ENCODE measurements around the gene TRAPPC4. TPM values are rescaled to one million over a fixed set of nuclear protein-coding genes. Genes with fewer than 3 reads are reported as not detected.
"Not testable (repeated sequence)": the region's sequence is repeated elsewhere in the genome, so short reads cannot be mapped to it uniquely, and the experiment has no call there.

Gene TRAPPC4
- 10 to 100 TPM; 65.0 to 78.5 (median 74.3) TPM for total RNA-seq
- 80.2 TPM for total RNA-seq (2013)
- total RNA-seq: 37.9 to 80.1 (median 49.6) reads per million in 29 experiments

DNA sequence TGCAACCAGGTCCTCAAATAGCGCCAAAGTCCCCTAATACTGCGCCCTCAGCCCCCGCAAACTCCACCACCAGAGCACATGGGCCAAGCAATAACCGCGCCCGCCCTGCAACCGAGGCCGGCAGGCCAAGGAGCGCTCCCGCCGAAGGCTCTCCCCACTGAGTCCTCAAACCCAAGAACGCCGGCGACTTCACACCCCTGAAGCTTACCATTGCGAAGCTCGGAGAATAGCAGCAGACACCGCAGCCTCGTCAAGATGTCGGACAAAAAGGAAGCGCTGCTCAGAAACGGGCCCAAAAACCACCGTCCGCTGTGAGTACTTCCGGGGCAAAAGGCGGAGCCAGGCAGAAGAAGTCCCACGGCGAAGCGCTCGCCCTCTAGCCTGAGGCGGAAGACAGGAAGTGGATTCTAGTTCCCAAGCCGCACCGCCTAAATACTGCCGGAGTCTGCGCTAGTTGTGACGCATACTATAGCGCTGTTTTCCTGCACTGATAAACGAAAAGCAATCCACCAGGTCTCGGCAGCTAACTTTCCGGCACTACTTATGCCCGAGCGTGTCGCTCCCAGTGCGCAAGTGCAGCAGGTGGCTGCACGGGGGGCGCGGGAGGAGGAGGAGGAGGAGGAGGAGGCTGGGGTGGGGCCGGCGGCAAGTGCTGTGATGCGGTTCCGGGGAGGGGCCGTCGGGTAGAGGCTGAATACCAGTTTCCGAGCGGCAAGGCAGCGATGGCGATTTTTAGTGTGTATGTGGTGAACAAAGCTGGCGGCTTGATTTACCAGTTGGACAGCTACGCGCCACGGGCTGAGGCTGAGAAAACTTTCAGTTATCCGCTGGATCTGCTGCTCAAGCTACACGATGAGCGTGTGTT is at the start of gene TRAPPC4, which contains the start of gene RPS25:
Gene TRAPPC4 (plus strand): TSS at position 693 of the 865 bp plus-strand sequence. CDS start 30 bp downstream, at position 723.
Gene RPS25 (minus strand): TSS at position 270 of the 865 bp plus-strand sequence. CDS start 59 bp downstream, at position 211.
- no peaks in the 10 kb centered on the region for H3K9me3 Mint-ChIP-seq
- Histone ChIP-seq H3K36me3 (ENCODE audit: control insufficient read depth in 2 of 2, extremely low read depth in 1 of 2, insufficient read depth in 1 of 2, low read length in 1 of 2) (peaks cover 0 to 62% of the 10 kb centered on the region in 2 donors), H3K27me3 (replicated peaks in 1 of 2; ENCODE audit: control insufficient read depth in 2 of 2, extremely low read depth in 1 of 2, insufficient read depth in 2 of 2, low read length in 1 of 2) (no peaks in the 10 kb centered on the region), H3K4me1 (ENCODE audit: control insufficient read depth in 1 of 2, extremely low read depth in 1 of 2, insufficient read depth in 2 of 2, low read length in 2 of 2) (peaks cover 15 to 45% of the 10 kb centered on the region in 2 experiments), H3K9me3 (no peaks in the 10 kb centered on the region), H3K27ac (ENCODE audit: low read length) (peak within 1 kb of the TSS; percentile 96), H3K4me3 (ENCODE audit: control insufficient read depth in 1 of 2, extremely low read depth in 1 of 2, low read length in 1 of 2) (peak within 1 kb of the TSS; percentile 95 to 98)
- DNase-seq (peak; percentile 84 to 99 (median 97)), ATAC-seq (replicated peaks in 1 of 4) (peak; percentile 88 to 92 (median 90))
- H3K27me3 Mint-ChIP-seq: no peaks in the 10 kb centered on the region
- under 1% methylated on average over 63 of the region's 63 CpGs for WGBS (ENCODE audit: insufficient coverage)
- H3K4me1 Mint-ChIP-seq: peaks cover 53 to 68% (median 64%) of the 10 kb centered on the region in 3 donors
- CTCF ChIA-PET: interaction anchor here in 1 of 2 donors (0.9 to 1.3 kb wide), 5 partner anchors 21 to 227 kb away, joined by 3 to 8 read pairs (median 3); partner anchors contain the start of genes CENATAC, DDX6, HINFP and VPS11
- peak within 1 kb of the TSS; percentile 96 to 99 (median 99) for H3K4me3 Mint-ChIP-seq
- H3K27ac Mint-ChIP-seq: peak within 1 kb of the TSS; percentile 100
- peaks cover 29% of the 10 kb centered on the region for H3K36me3 Mint-ChIP-seq
- POLR2A ChIA-PET: interaction anchor here (0.5 to 3.5 kb wide), 9 partner anchors 12 to 334 kb away, joined by 3 to 14 read pairs (median 3); partner anchors contain the start of genes CENATAC (in 1 of the 2), HMBS (in 1 of the 2), HYOU1 (in 1 of the 2) and SLC37A4 (in 1 of the 2)

DNA sequence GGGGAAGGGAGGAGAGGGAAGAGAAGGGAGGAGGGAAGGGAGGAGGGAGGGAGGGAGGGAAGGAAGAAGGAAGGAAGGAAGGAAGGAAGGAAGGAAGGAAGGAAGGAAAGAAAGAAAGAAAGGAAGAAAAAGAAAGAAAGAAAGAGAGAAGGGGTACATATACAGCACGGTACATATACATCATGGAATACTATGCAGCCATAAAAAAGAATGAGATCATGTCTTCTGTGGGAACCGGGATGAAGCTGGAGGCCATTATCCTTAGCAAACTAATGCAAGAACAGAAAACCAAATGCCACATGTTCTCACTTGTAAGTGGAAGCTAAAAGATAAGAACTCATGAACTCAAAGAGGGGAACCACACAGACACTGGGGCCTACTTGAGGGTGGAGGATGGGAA is 49.1 kb upstream of the TRAPPC4 start:
- peaks cover 0 to 19% of the 10 kb centered on the region in 2 experiments for H3K27me3 ChIP-seq (replicated peaks in 1 of 2; ENCODE audit: control insufficient read depth in 2 of 2, extremely low read depth in 1 of 2, insufficient read depth in 2 of 2, low read length in 1 of 2)
- H3K36me3 Mint-ChIP-seq; H3K27ac Mint-ChIP-seq; H3K4me3 Mint-ChIP-seq; ATAC-seq (replicated peaks in 1 of 4); POLR2A ChIA-PET; H3K4me3 ChIP-seq (ENCODE audit: control insufficient read depth in 1 of 2, extremely low read depth in 1 of 2, low read length in 1 of 2); H3K36me3 ChIP-seq (ENCODE audit: control insufficient read depth in 2 of 2, extremely low read depth in 1 of 2, insufficient read depth in 1 of 2, low read length in 1 of 2); H3K9me3 Mint-ChIP-seq; H3K27ac ChIP-seq (ENCODE audit: low read length); CTCF ChIA-PET; H3K9me3 ChIP-seq; H3K4me1 ChIP-seq (ENCODE audit: control insufficient read depth in 1 of 2, extremely low read depth in 1 of 2, insufficient read depth in 2 of 2, low read length in 2 of 2); DNase-seq; H3K4me1 Mint-ChIP-seq: not testable (repeated sequence)
- WGBS (ENCODE audit: insufficient coverage): no CpG with 5 or more reads among the region's 2 CpGs
- peaks cover 10 to 11% of the 10 kb centered on the region in 2 donors for H3K27me3 Mint-ChIP-seq

DNA sequence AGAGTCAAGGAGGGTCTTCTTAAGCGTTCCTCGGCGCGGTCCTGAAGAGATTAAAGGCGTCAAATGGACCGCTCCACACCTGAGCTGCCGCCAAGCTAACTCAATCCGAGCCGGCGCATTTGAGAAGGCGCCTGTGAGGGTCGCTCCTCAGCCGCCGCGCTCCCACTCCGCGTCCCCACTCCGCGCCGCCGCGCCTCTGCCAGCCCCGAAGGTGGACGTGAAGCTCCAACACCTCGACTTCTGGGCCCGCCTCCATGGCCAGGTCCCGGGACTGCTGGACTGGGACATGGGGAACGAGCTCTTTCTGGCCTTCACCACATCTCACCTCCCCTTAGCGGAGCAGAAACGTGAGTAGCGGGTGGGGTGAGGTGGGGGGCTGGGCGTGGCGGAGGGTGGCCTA is 46.9 kb upstream of the TRAPPC4 start, which contains the start of gene FOXR1:
Gene FOXR1 (plus strand): TSS at position 116 of the 400 bp plus-strand sequence. CDS start 171 bp downstream, at position 287.
- DNase-seq: no peak
- no peaks in the 10 kb centered on the region for H3K9me3 ChIP-seq
- peaks cover 15 to 21% of the 10 kb centered on the region in 2 donors for H3K27me3 Mint-ChIP-seq
- POLR2A ChIA-PET: interaction anchor here in 1 of 2 donors (0.6 kb wide), 2 partner anchors 157 to 190 kb away, joined by 3 to 8 read pairs; no protein-coding TSS in a partner anchor
- peaks cover 0 to 22% of the 10 kb centered on the region in 2 experiments for H3K27me3 ChIP-seq (replicated peaks in 1 of 2; ENCODE audit: control insufficient read depth in 2 of 2, extremely low read depth in 1 of 2, insufficient read depth in 2 of 2, low read length in 1 of 2)
- no peaks in the 10 kb centered on the region for H3K4me1 ChIP-seq (ENCODE audit: control insufficient read depth in 1 of 2, extremely low read depth in 1 of 2, insufficient read depth in 2 of 2, low read length in 2 of 2)
- no peaks in the 10 kb centered on the region for H3K4me1 Mint-ChIP-seq
- no peak within 1 kb of the TSS for H3K27ac ChIP-seq (ENCODE audit: low read length)
- no peaks in the 10 kb centered on the region for H3K36me3 Mint-ChIP-seq
- no peak within 1 kb of the TSS for H3K27ac Mint-ChIP-seq
- H3K9me3 Mint-ChIP-seq: no peaks in the 10 kb centered on the region
- no peaks in the 10 kb centered on the region for H3K36me3 ChIP-seq (ENCODE audit: control insufficient read depth in 2 of 2, extremely low read depth in 1 of 2, insufficient read depth in 1 of 2, low read length in 1 of 2)
- no peak within 1 kb of the TSS for H3K4me3 Mint-ChIP-seq
- no peak for ATAC-seq (replicated peaks in 1 of 4)
- WGBS (ENCODE audit: insufficient coverage): 48% methylated on average over 24 of the region's 33 CpGs
- CTCF ChIA-PET: no interaction called here
- no peak within 1 kb of the TSS for H3K4me3 ChIP-seq (ENCODE audit: control insufficient read depth in 1 of 2, extremely low read depth in 1 of 2, low read length in 1 of 2)

GRCh38 chr11:118973985-118974384 is 44.6 kb upstream of the TRAPPC4 start:
- Histone ChIP-seq H3K27ac (ENCODE audit: low read length) (no peak overlapping the region), H3K36me3 (ENCODE audit: control insufficient read depth in 2 of 2, extremely low read depth in 1 of 2, insufficient read depth in 1 of 2, low read length in 1 of 2) (no peaks in the 10 kb centered on the region), H3K9me3 (no peaks in the 10 kb centered on the region), H3K4me3 (ENCODE audit: control insufficient read depth in 1 of 2, extremely low read depth in 1 of 2, low read length in 1 of 2) (no peak overlapping the region), H3K27me3 (replicated peaks in 1 of 2; ENCODE audit: control insufficient read depth in 2 of 2, extremely low read depth in 1 of 2, insufficient read depth in 2 of 2, low read length in 1 of 2) (peaks cover 0 to 32% of the 10 kb centered on the region in 2 experiments), H3K4me1 (ENCODE audit: control insufficient read depth in 1 of 2, extremely low read depth in 1 of 2, insufficient read depth in 2 of 2, low read length in 2 of 2) (no peaks in the 10 kb centered on the region)
- ATAC-seq (replicated peaks in 1 of 4): no peak
- no peaks in the 10 kb centered on the region for H3K36me3 Mint-ChIP-seq
- peaks cover 18 to 30% of the 10 kb centered on the region in 2 donors for H3K27me3 Mint-ChIP-seq
- H3K4me1 Mint-ChIP-seq: no peaks in the 10 kb centered on the region
- H3K4me3 Mint-ChIP-seq: no peak overlapping the region
- no peak overlapping the region for H3K27ac Mint-ChIP-seq
- no peak for DNase-seq
- CTCF ChIA-PET: no interaction called here
- H3K9me3 Mint-ChIP-seq: no peaks in the 10 kb centered on the region
- no CpG with 5 or more reads among the region's 2 CpGs for WGBS (ENCODE audit: insufficient coverage)
- POLR2A ChIA-PET: no interaction called here

DNA sequence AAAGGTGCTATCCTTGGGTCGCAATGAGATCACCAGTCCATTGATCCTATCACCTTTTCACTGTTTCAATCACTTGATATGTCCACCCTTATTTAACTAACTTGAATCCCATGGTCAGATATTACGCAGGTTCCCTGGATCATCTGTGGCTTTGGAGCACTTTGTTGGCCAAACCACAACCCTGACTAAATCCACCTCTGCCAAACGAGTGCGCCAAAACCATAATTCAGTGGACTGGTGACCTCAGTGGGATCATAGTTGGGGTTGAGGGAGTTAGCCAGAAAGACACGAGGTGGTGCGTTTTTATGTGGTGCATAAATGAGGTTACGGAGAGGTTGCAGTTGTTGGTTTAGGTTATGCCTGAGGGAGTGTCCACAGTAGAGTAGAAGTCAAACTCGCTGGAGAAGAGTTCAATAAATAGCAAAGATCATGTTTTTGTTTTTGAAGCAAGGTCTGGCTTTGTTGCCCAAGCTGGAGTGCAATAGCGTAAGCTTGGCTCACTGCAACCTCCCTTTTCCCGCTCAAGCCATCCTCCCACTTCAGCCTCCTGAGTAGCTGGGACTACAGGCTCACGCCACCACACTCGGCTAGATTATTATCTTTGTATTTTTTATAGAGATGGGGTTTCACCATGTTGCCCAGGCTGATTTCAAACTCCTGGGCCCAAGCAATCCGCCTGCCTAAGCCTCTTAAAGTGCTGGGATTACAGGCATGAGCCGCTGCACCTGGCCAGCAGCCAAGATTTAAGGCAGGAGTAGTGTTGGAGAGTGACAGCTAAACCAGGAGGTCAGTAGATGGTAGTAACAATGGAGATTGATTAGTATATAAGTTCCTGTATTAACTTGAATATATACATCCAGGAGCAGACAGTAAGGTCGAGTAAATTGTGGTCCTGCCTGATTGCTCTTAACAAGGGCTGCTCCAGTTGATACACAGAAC is 42.5 kb upstream of the TRAPPC4 start:
- POLR2A ChIA-PET: interaction anchor here in 1 of 2 donors (0.8 kb wide), 1 partner anchor 9 kb away, joined by 3 read pairs; no protein-coding TSS in a partner anchor
- CTCF ChIA-PET: no interaction called here
- no peak for DNase-seq

More for the DNA sequence above, 42.5 kb upstream of the TRAPPC4 start:
- Histone ChIP-seq H3K4me3 (ENCODE audit: control insufficient read depth in 1 of 2, extremely low read depth in 1 of 2, low read length in 1 of 2) (no peak overlapping the region), H3K27ac (ENCODE audit: low read length) (no peak overlapping the region), H3K36me3 (ENCODE audit: control insufficient read depth in 2 of 2, extremely low read depth in 1 of 2, insufficient read depth in 1 of 2, low read length in 1 of 2) (no peaks in the 10 kb centered on the region), H3K4me1 (ENCODE audit: control insufficient read depth in 1 of 2, extremely low read depth in 1 of 2, insufficient read depth in 2 of 2, low read length in 2 of 2) (no peaks in the 10 kb centered on the region), H3K27me3 (replicated peaks in 1 of 2; ENCODE audit: control insufficient read depth in 2 of 2, extremely low read depth in 1 of 2, insufficient read depth in 2 of 2, low read length in 1 of 2) (peaks cover 0 to 34% of the 10 kb centered on the region in 2 experiments), H3K9me3 (no peaks in the 10 kb centered on the region)
- ATAC-seq (replicated peaks in 1 of 4): no peak
- no peaks in the 10 kb centered on the region for H3K9me3 Mint-ChIP-seq
- no peaks in the 10 kb centered on the region for H3K36me3 Mint-ChIP-seq
- WGBS (ENCODE audit: insufficient coverage): 82% methylated on average over 5 of the region's 15 CpGs
- no peak overlapping the region for H3K4me3 Mint-ChIP-seq
- H3K4me1 Mint-ChIP-seq: no peaks in the 10 kb centered on the region
- no peak overlapping the region for H3K27ac Mint-ChIP-seq
- peaks cover 14 to 33% of the 10 kb centered on the region in 2 donors for H3K27me3 Mint-ChIP-seq
